ENCODE measurements around the gene IL1RAPL1.

GRCh38 chrX:29890004-29890403 lies 1302.8 kb downstream of the IL1RAPL1 start:
- TF ChIP-seq ZC3H10 (CRISPR knock-in tag; IDR thresholded peaks at IDR 0.05), result no peak
- TF ChIP-seq ARNTL (CRISPR knock-in tag; IDR thresholded peaks at IDR 0.05; ENCODE audit: borderline replicate concordance, low read depth), result no peak
- no peak for TF ChIP-seq CSDC2 (CRISPR knock-in tag; IDR thresholded peaks at IDR 0.05)
- no peak for TF ChIP-seq RARB (CRISPR knock-in tag; IDR thresholded peaks at IDR 0.05)
- no peak for TF ChIP-seq TOX (CRISPR knock-in tag; IDR thresholded peaks at IDR 0.05; ENCODE audit: borderline replicate concordance)
- TF ChIP-seq, protein P1, sequence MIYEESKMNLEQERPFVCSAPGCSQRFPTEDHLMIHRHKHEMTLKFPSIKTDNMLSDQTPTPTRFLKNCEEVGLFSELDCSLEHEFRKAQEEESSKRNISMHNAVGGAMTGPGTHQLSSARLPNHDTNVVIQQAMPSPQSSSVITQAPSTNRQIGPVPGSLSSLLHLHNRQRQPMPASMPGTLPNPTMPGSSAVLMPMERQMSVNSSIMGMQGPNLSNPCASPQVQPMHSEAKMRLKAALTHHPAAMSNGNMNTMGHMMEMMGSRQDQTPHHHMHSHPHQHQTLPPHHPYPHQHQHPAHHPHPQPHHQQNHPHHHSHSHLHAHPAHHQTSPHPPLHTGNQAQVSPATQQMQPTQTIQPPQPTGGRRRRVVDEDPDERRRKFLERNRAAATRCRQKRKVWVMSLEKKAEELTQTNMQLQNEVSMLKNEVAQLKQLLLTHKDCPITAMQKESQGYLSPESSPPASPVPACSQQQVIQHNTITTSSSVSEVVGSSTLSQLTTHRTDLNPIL (CRISPR knock-in tag; IDR thresholded peaks at IDR 0.05; ENCODE audit: low read depth), result no peak
- no peak for TF ChIP-seq PPARA (CRISPR knock-in tag; IDR thresholded peaks at IDR 0.05; ENCODE audit: borderline replicate concordance)
- no peak for TF ChIP-seq ZNF8 (CRISPR knock-in tag; IDR thresholded peaks at IDR 0.05)
- TF ChIP-seq OSR1 (CRISPR knock-in tag; IDR thresholded peaks at IDR 0.05), result no peak
- no peak for TF ChIP-seq ZNF70 (CRISPR knock-in tag; IDR thresholded peaks at IDR 0.05)
- TF ChIP-seq, protein P2, sequence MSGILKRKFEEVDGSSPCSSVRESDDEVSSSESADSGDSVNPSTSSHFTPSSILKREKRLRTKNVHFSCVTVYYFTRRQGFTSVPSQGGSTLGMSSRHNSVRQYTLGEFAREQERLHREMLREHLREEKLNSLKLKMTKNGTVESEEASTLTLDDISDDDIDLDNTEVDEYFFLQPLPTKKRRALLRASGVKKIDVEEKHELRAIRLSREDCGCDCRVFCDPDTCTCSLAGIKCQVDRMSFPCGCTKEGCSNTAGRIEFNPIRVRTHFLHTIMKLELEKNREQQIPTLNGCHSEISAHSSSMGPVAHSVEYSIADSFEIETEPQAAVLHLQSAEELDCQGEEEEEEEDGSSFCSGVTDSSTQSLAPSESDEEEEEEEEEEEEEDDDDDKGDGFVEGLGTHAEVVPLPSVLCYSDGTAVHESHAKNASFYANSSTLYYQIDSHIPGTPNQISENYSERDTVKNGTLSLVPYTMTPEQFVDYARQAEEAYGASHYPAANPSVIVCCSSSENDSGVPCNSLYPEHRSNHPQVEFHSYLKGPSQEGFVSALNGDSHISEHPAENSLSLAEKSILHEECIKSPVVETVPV (CRISPR knock-in tag; IDR thresholded peaks at IDR 0.05), result no peak
- TF ChIP-seq SNAI2 (CRISPR knock-in tag; IDR thresholded peaks at IDR 0.05), result no peak
- no peak for TF ChIP-seq ZFP3 (CRISPR knock-in tag; IDR thresholded peaks at IDR 0.05)

All from SK-N-SH treated with all-trans-retinoic acid at 6 μM for 48 hours (cell line).